SU-DHL-6 (cell line): ENCODE results near the gene TTYH3.

Experiments
- H2AFZ ChIP-seq: fragments of 200-600 bp; sonication (generic); 2 replicates; pipeline ENCODE4 v1.6.1; 2014; ENCODE audit warnings: low read depth, mild to moderate bottlenecking, moderate library complexity, mixed read lengths, antibody characterized with exemption, low read length; ENCODE audit not compliant: severe bottlenecking
- H3F3A ChIP-seq: fragments of 200-600 bp; shearing (Covaris generic); 2 replicates; pipeline ENCODE4 v1.6.0; 2016; ENCODE audit warnings: antibody characterized with exemption, mild to moderate bottlenecking; ENCODE audit not compliant: insufficient read depth
- H3K27ac ChIP-seq: fragments of 200-600 bp; sonication (generic); 2 replicates; pipeline ENCODE4 v1.5.1; 2016; ENCODE audit warnings: low read depth, mild to moderate bottlenecking, low read length, moderate library complexity, mixed read lengths
- H3K27me3 ChIP-seq: fragments of 200-600 bp; sonication (generic), shearing (Covaris generic); 2 replicates; pipeline ENCODE4 v1.6.0; 2014; ENCODE audit warnings: mild to moderate bottlenecking, low read length
- H3K36me3 ChIP-seq: fragments of 200-600 bp; sonication (generic); 2 replicates; pipeline ENCODE4 v1.6.1; 2014; ENCODE audit warnings: mild to moderate bottlenecking, low read length, mixed read lengths
- H3K4me2 ChIP-seq: fragments of 300-600, 200-600 bp; shearing (Covaris generic), sonication (generic); 2 replicates; pipeline ENCODE4 v1.6.0; 2014; ENCODE audit warnings: low read length, low read depth, mild to moderate bottlenecking; ENCODE audit not compliant: poor library complexity, severe bottlenecking
- H3K4me3 ChIP-seq: fragments of 200-600 bp; sonication (generic); 2 replicates; pipeline ENCODE4 v1.5.1; 2014; ENCODE audit warnings: antibody characterized with exemption, low read length, mild to moderate bottlenecking, mixed read lengths; ENCODE audit not compliant: insufficient read depth, poor library complexity, severe bottlenecking
- H3K79me2 ChIP-seq: fragments of 200-600 bp; sonication (generic); 2 replicates; pipeline ENCODE4 v1.6.1; 2014; ENCODE audit warnings: mild to moderate bottlenecking, low read length, moderate library complexity; ENCODE audit not compliant: insufficient read depth
- H3K9ac ChIP-seq: fragments of 200-600 bp; sonication (generic); 2 replicates; pipeline ENCODE4 v1.7.0; 2014; ENCODE audit warnings: mild to moderate bottlenecking, low read length
- H3K9me2 ChIP-seq: fragments of 200-600 bp; sonication (generic); replicated peaks from 2 replicates; pipeline ENCODE4 v1.6.1; 2014; ENCODE audit warnings: low read length; ENCODE audit not compliant: insufficient read depth
- H3K9me3 ChIP-seq: fragments of 200-600 bp; sonication (generic); 2 replicates; pipeline ENCODE4 v1.6.1; 2014; ENCODE audit warnings: low read length, mixed read lengths; ENCODE audit not compliant: insufficient read depth
- H4K20me1 ChIP-seq: fragments of 200-600 bp; sonication (generic); 2 replicates; pipeline ENCODE4 v1.6.1; 2014; ENCODE audit warnings: low read depth, mild to moderate bottlenecking, antibody characterized with exemption, low read length, moderate library complexity, mixed read lengths
- CTCF ChIP-seq: fragments of 200-600 bp; sonication (generic); IDR thresholded peaks from one replicate; pipeline ENCODE4 v1.5.1; 2017; ENCODE audit warnings: antibody characterized with exemption, mild to moderate bottlenecking, low read length, moderate library complexity; ENCODE audit not compliant: insufficient read depth, poor library complexity, severe bottlenecking
- EZH2phosphoT487 ChIP-seq: fragments of 200-600 bp; sonication (generic), shearing (Covaris generic); conservative IDR thresholded peaks from 2 replicates; pipeline ENCODE4 v1.6.1; 2018; ENCODE audit warnings: mild to moderate bottlenecking, antibody characterized with exemption, low read length, moderate library complexity, mixed read lengths

Gene TTYH3

DNA sequence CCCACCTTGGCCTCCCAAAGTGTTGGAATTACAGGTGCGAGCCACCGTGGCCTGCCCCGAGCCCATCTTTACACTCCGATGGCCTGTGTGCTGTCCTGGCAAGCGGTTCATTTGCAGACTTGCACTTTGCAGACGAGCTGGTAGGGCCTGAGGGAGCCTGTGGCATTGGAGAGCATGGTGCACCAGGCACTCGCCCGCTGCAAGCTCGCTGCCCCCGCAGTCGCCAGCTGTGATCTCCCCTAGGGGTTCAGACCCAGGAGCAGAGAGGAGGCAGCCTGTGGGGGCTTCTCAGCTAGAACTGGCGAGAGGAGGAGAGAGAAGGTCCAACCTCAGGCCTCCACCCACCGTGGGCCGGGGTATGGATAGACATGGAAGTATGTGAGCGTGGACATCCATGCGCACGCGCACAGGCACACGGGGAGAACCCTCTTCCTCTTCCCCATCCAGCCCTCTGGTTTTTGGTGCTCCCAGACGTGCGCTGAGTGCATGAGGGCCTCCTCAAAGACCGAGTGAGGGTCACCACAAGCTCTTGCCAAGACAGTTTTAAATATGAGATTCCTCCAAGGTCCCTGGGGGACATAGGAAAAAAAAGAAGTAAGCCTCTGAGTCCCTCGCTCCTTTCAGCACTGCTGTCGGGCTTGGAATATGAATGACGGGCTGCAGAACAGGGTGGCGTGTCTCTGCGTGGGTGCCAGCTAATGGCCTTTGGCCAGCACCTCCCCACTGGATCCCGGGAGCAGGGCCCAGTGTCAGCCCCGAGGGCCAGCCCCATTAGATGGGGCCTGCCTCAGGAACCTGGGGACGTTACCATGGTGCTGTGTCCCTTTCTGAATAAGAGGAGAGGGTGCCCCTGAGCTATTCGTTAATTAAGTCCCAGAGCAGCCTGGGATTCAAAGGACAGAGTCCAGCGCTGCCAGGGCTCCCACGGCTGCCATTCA lies 15.1 kb upstream of the TTYH3 start:
- Histone ChIP-seq H3K79me2 (no peaks in the 10 kb centered on the region), H4K20me1 (no peaks in the 10 kb centered on the region), H3K4me3 (no peak overlapping the region), H3K36me3 (no peaks in the 10 kb centered on the region), H3K4me2 (no peak overlapping the region), H3K27ac (no peak overlapping the region), H2AFZ (no peak overlapping the region), H3K27me3 (no peaks in the 10 kb centered on the region), H3F3A (no peaks in the 10 kb centered on the region), H3K9me3 (no peaks in the 10 kb centered on the region), H3K9ac (no peak overlapping the region), H3K9me2 (no peaks in the 10 kb centered on the region)
- TF ChIP-seq CTCF = no peak
- TF ChIP-seq EZH2phosphoT487 = no peak

- Histone ChIP-seq H3K9ac (no peak overlapping the region), H3K4me2 (no peak overlapping the region), H3K79me2 (no peaks in the 10 kb centered on the region), H3K36me3 (no peaks in the 10 kb centered on the region), H3K27me3 (no peaks in the 10 kb centered on the region), H4K20me1 (no peaks in the 10 kb centered on the region), H2AFZ (no peak overlapping the region), H3K9me2 (no peaks in the 10 kb centered on the region), H3K4me3 (no peak overlapping the region), H3K27ac (no peak overlapping the region), H3K9me3 (no peaks in the 10 kb centered on the region), H3F3A (no peaks in the 10 kb centered on the region)
- TF ChIP-seq CTCF (no peak), EZH2phosphoT487 (no peak)
Measured at GRCh38 chr7:2617325-2617905, 14.4 kb upstream of the TTYH3 start.

DNA sequence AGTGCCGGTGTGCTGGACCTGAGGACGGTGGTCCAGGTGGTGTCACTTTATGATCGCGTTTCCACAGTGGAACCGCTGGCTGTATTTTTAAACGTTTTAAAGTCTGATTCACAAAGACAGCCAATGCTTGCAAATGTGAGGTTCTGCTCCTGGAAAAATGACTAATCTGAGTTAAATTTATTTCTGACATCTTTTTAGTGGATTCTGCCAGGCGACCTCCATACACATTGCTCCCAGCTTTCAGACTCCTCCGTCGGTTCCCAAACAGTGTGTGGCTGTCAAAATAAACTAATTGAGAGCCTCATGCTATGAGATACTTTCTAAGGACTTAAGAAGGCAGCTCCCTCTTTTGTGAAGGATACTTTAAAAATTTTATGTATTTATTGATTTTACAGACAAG lies 12.7 kb upstream of the TTYH3 start:
- no peaks in the 10 kb centered on the region for H3K9me3 ChIP-seq
- no peaks in the 10 kb centered on the region for H3K9me2 ChIP-seq
- no peak overlapping the region for H3K4me2 ChIP-seq
- H3K79me2 ChIP-seq = no peaks in the 10 kb centered on the region
- no peak overlapping the region for H3K27ac ChIP-seq
- H3F3A ChIP-seq = no peaks in the 10 kb centered on the region
- no peak overlapping the region for H3K9ac ChIP-seq
- H2AFZ ChIP-seq = no peak overlapping the region
- no peak overlapping the region for H3K4me3 ChIP-seq
- no peaks in the 10 kb centered on the region for H3K27me3 ChIP-seq
- no peak for TF ChIP-seq EZH2phosphoT487
- TF ChIP-seq CTCF = no peak
- H4K20me1 ChIP-seq = no peaks in the 10 kb centered on the region
- H3K36me3 ChIP-seq = no peaks in the 10 kb centered on the region
